Measurements from ENCODE around the gene EHD4. TPM values are rescaled to one million over a fixed set of nuclear protein-coding genes. Genes with fewer than 3 reads are reported as not detected.

Gene EHD4
- polyA plus RNA-seq, 1 experiment: 19.3 TPM

DNA sequence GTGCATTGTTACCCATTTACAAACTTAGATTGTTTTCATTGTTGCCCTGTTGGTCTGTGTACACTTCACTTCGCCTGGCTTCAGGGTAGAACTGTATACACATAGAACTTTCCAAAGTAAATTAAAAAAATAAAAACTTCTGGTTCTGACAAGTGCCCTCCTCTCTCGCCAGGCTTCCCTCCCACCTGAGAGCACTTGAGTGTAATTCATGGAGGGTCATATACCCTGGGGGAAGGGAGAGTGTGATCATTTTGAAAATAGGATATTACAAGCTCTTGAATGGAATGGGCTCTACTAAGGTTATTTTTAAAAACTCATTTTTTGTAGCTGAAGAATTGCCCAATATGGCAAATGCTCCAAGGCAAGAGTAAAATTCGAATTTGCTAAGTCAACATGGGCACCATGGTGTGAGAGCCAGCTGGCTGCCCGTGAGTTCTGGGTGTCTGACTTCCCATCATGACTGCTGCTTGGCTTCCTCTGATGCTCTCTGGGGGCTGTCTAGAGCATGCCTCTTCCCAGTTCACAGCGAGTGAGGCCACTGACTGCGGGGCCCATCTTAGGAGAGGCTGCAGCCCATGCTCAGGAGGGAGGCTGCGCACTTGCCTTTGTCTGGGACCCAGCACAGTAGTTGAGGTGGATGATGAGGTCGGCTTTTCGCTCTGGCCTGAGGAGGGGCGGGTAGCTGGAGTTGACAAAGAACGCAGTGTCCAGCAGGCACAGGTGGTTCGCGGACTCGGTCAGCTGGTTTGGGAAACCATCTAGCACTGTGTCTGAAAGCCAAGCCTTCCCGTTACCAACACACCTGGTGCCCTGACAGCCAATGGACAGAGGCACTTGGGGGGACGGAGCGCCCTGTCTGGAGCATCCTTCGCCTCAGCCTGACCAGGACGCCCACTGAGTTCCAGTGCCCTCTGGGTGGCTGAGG is 13.1 kb upstream of the EHD4 start:
- H3K27me3 ChIP-seq (ENCODE audit: control insufficient read depth, insufficient read depth, low read length): peaks cover 22% of the 10 kb centered on the region
- H3K27ac ChIP-seq (ENCODE audit: low read depth, low read length): no peak overlapping the region
- CTCF ChIA-PET: interaction anchor here (0.5 to 2.1 kb wide), 7 partner anchors 8 to 108 kb away, joined by 3 to 6 read pairs (median 4); partner anchors contain the start of gene EHD4
- no peak overlapping the region for H3K4me3 ChIP-seq (ENCODE audit: low read depth, low read length)
- TF ChIP-seq, protein P1, sequence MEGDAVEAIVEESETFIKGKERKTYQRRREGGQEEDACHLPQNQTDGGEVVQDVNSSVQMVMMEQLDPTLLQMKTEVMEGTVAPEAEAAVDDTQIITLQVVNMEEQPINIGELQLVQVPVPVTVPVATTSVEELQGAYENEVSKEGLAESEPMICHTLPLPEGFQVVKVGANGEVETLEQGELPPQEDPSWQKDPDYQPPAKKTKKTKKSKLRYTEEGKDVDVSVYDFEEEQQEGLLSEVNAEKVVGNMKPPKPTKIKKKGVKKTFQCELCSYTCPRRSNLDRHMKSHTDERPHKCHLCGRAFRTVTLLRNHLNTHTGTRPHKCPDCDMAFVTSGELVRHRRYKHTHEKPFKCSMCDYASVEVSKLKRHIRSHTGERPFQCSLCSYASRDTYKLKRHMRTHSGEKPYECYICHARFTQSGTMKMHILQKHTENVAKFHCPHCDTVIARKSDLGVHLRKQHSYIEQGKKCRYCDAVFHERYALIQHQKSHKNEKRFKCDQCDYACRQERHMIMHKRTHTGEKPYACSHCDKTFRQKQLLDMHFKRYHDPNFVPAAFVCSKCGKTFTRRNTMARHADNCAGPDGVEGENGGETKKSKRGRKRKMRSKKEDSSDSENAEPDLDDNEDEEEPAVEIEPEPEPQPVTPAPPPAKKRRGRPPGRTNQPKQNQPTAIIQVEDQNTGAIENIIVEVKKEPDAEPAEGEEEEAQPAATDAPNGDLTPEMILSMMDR (IDR thresholded peaks at IDR 0.05; ENCODE audit: low read depth, low read length): no peak
- no peaks in the 10 kb centered on the region for H3K9me3 ChIP-seq (ENCODE audit: control insufficient read depth, insufficient read depth, low read length)
- DNase-seq (ENCODE audit: low read depth, low spot score): no peak
- POLR2A ChIA-PET: no interaction called here

DNA sequence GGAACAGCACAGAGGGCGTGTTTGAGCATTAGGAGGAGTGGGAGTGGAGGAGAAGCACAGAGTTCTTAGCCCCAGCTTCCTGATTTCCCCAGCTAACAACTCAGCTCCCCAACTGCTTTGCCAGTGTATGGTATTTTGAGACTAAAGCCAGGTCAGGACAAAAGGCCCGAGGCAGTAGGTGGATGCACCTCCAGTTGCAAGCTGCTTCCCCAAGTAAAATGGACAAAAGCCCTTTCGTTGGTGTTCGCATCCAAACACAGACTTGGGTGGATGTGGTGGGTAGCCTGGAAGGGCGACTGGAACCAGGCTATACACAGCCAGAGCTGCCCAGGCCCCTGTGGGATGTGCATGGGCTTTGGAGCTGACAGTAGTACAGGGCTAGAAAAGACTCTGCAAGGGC is 12.3 kb upstream of the EHD4 start:
- ChIA-PET CTCF (interaction anchor here (0.5 to 2.1 kb wide), 4 partner anchors 10 to 109 kb away, joined by 3 to 6 read pairs (median 5); partner anchors contain the start of gene EHD4), POLR2A (no interaction called here)
- Histone ChIP-seq H3K9me3 (ENCODE audit: control insufficient read depth, insufficient read depth, low read length) (no peaks in the 10 kb centered on the region), H3K4me3 (ENCODE audit: low read depth, low read length) (no peak overlapping the region), H3K27ac (ENCODE audit: low read depth, low read length) (no peak overlapping the region), H3K27me3 (ENCODE audit: control insufficient read depth, insufficient read depth, low read length) (peaks cover 19% of the 10 kb centered on the region)
- no peak for DNase-seq (ENCODE audit: low read depth, low spot score)
- TF ChIP-seq, protein P1 (IDR thresholded peaks at IDR 0.05; ENCODE audit: low read depth, low read length): no peak

DNA sequence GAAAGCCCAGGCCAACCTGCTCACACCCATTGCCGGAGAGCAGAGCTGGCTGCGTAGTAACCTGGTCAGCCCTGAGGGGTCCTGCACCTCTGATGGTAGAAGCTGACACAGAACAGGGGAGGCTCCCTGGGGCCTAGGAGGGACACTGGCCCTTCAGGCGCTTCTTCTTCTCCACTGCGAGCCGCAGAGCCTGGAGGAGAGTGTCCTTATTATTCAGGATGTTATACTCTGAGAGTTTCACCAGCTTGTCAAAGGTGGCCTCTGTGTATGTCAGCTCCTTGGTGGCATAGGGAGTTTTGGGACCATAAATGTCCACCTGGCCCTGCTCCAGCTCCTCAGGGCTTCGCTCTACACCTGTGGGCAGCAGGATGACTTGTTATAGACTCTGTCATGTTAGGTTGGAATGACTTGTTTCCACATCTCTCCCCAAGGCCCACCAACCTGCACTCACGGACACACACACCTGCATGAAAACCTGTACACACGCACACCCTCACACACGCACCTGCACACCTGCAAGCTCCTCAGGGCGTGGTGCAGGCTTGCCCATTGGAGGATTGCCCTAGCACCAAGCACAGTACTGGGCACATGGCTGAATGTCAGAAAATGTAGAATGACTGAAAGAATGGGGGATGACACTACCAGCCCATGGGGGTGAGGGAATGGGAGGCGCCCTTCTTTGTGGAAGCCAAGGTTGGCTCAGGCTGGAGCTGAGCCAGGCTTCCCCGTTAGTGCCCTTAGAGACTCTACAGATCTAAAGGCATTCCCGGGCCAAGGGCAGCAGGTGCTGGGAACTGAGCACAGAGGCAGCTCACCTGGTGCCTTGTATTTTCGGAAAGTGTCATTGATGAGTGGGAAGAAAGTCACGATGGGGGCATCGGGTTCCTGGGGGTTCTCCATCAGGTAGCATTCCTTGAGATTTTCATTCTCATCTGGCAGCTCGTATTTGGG is 11.5 kb upstream of the EHD4 start:
- Histone ChIP-seq H3K4me3 (ENCODE audit: low read depth, low read length) (no peak overlapping the region), H3K27me3 (ENCODE audit: control insufficient read depth, insufficient read depth, low read length) (peaks cover 19% of the 10 kb centered on the region), H3K27ac (ENCODE audit: low read depth, low read length) (no peak overlapping the region), H3K9me3 (ENCODE audit: control insufficient read depth, insufficient read depth, low read length) (no peaks in the 10 kb centered on the region)
- CTCF ChIA-PET: interaction anchor here (0.6 to 2.1 kb wide), 4 partner anchors 9 to 100 kb away, joined by 3 to 6 read pairs (median 4); partner anchors contain the start of gene EHD4
- POLR2A ChIA-PET: no interaction called here
- no peak for DNase-seq (ENCODE audit: low read depth, low spot score)
- TF ChIP-seq, protein P1 (IDR thresholded peaks at IDR 0.05; ENCODE audit: low read depth, low read length): no peak

DNA sequence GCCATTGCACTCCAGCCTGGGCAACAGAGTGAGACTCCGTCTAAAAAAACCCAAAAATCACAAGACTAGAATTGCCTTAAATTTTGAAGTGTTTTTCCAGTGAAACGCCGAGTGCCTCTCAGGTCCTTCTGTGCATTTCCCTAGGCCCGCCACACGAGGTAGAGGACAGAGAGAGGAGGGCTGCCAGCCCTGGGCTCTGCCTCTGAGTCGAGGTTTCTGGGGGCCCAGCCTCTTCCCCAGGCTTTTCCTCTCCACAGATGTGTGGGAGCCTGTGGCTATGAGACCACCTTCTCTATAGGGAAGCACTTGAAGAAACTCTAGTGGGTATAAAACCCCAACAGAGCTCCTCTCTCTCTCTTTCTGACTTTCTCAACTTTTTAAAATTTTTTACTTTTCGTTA is 10.9 kb upstream of the EHD4 start:
- Histone ChIP-seq H3K9me3 (ENCODE audit: control insufficient read depth, insufficient read depth, low read length) (no peaks in the 10 kb centered on the region), H3K27ac (ENCODE audit: low read depth, low read length) (no peak overlapping the region), H3K4me3 (ENCODE audit: low read depth, low read length) (no peak overlapping the region), H3K27me3 (ENCODE audit: control insufficient read depth, insufficient read depth, low read length) (peaks cover 21% of the 10 kb centered on the region)
- DNase-seq (ENCODE audit: low read depth, low spot score): no peak
- CTCF ChIA-PET: interaction anchor here (0.6 to 2.1 kb wide), 3 partner anchors 10 to 101 kb away, joined by 3 to 6 read pairs (median 5); no protein-coding TSS in a partner anchor
- POLR2A ChIA-PET: interaction anchor here (0.6 kb wide), 1 partner anchor 128 kb away, joined by 4 read pairs; no protein-coding TSS in a partner anchor
- TF ChIP-seq, protein P1 (IDR thresholded peaks at IDR 0.05; ENCODE audit: low read depth, low read length): no peak
